Gastrocnemius medialis (tissue), 4 donors: ENCODE measurements around the gene ALOX5.

Source experiments
- CTCF ChIP-seq, 5 experiments: fragments of 450-650 bp in 3 of 5; fragments of 200-600 bp in 2 of 5; sonication (generic) in 2 of 5; IDR thresholded peaks in 4 of 5; conservative IDR thresholded peaks in 1 of 5; 1 replicate in 4 of 5; 2 replicates in 1 of 5; pipeline ENCODE4 v1.5.1; 2016 to 2019; ENCODE audit warnings: antibody characterized with exemption in 5 of 5, mild to moderate bottlenecking in 3 of 5, moderate library complexity in 3 of 5
- POLR2A ChIP-seq, 2 donors: fragments of 450-650 bp; IDR thresholded peaks; one replicate each; pipeline ENCODE4 v1.6.1; 2017; ENCODE audit warnings: antibody characterized with exemption in 2 of 2, mild to moderate bottlenecking in 2 of 2, moderate library complexity in 2 of 2

DNA sequence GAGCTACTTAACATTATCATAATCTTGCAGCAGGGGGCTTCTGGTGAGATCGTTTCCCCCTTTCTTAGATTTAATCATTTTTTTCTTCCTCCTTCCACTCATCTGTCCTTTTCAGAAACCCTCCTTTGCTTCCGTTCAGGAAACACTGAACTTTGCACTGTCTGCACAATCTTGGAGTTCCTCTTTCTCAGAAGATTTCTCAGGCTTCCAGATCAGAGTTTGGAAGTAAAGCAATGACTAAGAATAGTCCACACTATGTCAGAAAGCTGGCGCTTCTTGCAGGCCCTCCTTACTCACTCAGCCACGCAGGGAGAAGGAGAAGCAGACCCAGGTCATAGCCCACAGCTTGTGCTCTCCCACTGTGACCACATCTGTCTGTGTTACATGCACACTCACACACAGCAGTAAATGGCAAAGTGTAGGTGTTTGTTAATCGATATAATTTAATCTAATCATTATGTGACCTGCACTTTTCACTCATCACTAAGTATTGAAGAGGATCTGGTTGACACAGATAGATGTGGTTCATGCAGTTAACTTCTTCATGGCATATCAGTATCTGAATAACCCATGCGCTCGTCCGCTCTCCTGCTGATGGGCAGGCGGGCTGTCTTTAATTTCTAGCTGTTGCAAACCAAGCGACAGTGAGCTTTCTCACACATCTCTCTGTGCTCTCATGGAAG, 30.2 kb downstream of the ALOX5 start:
- TF ChIP-seq CTCF (IDR thresholded peaks at IDR 0.05 in 4 of 5, conservative IDR thresholded peaks at IDR 0.05 in 1 of 5): no peak
- TF ChIP-seq POLR2A (IDR thresholded peaks at IDR 0.05): no peak
